Measurements from ENCODE around the gene LEFTY2. TPM values are rescaled to one million over a fixed set of nuclear protein-coding genes. Genes with fewer than 3 reads are reported as not detected.

LEFTY2 gene
- polyA plus RNA-seq, 1 donor from 2014 or later, result not detected

GRCh38 chr1:225896937-225897549 lies 44.0 kb downstream of the LEFTY2 start:
- Histone ChIP-seq H3K79me2 (replicated peaks; ENCODE audit: insufficient read depth, low read length) (no peaks in the 10 kb centered on the region), H3F3A (ENCODE audit: insufficient read depth, low read length, poor library complexity, severe bottlenecking) (no peaks in the 10 kb centered on the region), H3K27me3 (ENCODE audit: insufficient read depth, low read depth, low read length) (no peaks in the 10 kb centered on the region), H3K9me3 (ENCODE audit: low read length) (no peaks in the 10 kb centered on the region), H3K36me3 (ENCODE audit: insufficient read depth, low read length) (no peaks in the 10 kb centered on the region), H4K20me1 (ENCODE audit: insufficient read depth) (no peaks in the 10 kb centered on the region), H3K4me3 (ENCODE audit: low read length) (no peak overlapping the region), H3K4me2 (ENCODE audit: low read length) (no peak overlapping the region), H3K27ac (ENCODE audit: low read length) (no peak overlapping the region), H3K9me2 (ENCODE audit: insufficient read depth, low read length) (no peaks in the 10 kb centered on the region), H3K9ac (ENCODE audit: low read length) (no peak overlapping the region), H2AFZ (ENCODE audit: low read depth, low read length) (no peak overlapping the region)
- TF ChIP-seq EZH2 (IDR thresholded peaks at IDR 0.05; ENCODE audit: borderline replicate concordance, insufficient read depth, low read length, poor library complexity, severe bottlenecking) (no peak), RAD21 (conservative IDR thresholded peaks at IDR 0.05) (no peak), MXI1 (conservative IDR thresholded peaks at IDR 0.05; ENCODE audit: poor library complexity, severe bottlenecking) (no peak), REST (IDR thresholded peaks at IDR 0.05; ENCODE audit: borderline replicate concordance) (no peak), CTCF (IDR thresholded peaks at IDR 0.05; ENCODE audit: poor library complexity, severe bottlenecking) (no peak), EP300 (conservative IDR thresholded peaks at IDR 0.05; ENCODE audit: poor library complexity, severe bottlenecking) (no peak), TAF1 (IDR thresholded peaks at IDR 0.05; ENCODE audit: low read depth) (no peak), SMC3 (conservative IDR thresholded peaks at IDR 0.05; ENCODE audit: poor library complexity) (no peak), POLR2AphosphoS5 (IDR thresholded peaks at IDR 0.05) (no peak)

GRCh38 chr1:225896494-225896893 lies 44.5 kb downstream of the LEFTY2 start:
- Histone ChIP-seq H3K36me3 (ENCODE audit: insufficient read depth, low read length) (no peaks in the 10 kb centered on the region), H3K4me2 (ENCODE audit: low read length) (no peak overlapping the region), H3K27me3 (ENCODE audit: insufficient read depth, low read depth, low read length) (no peaks in the 10 kb centered on the region), H2AFZ (ENCODE audit: low read depth, low read length) (no peak overlapping the region), H3K9me2 (ENCODE audit: insufficient read depth, low read length) (no peaks in the 10 kb centered on the region), H3K9me3 (ENCODE audit: low read length) (no peaks in the 10 kb centered on the region), H3F3A (ENCODE audit: insufficient read depth, low read length, poor library complexity, severe bottlenecking) (no peaks in the 10 kb centered on the region), H3K4me3 (ENCODE audit: low read length) (no peak overlapping the region), H3K79me2 (replicated peaks; ENCODE audit: insufficient read depth, low read length) (no peaks in the 10 kb centered on the region), H3K27ac (ENCODE audit: low read length) (no peak overlapping the region), H4K20me1 (ENCODE audit: insufficient read depth) (no peaks in the 10 kb centered on the region), H3K9ac (ENCODE audit: low read length) (no peak overlapping the region)
- TF ChIP-seq SMC3 (conservative IDR thresholded peaks at IDR 0.05; ENCODE audit: poor library complexity), result no peak
- no peak for TF ChIP-seq REST (IDR thresholded peaks at IDR 0.05; ENCODE audit: borderline replicate concordance)
- TF ChIP-seq RAD21 (conservative IDR thresholded peaks at IDR 0.05), result no peak
- no peak for TF ChIP-seq TAF1 (IDR thresholded peaks at IDR 0.05; ENCODE audit: low read depth)
- TF ChIP-seq CTCF (IDR thresholded peaks at IDR 0.05; ENCODE audit: poor library complexity, severe bottlenecking), result no peak
- TF ChIP-seq POLR2AphosphoS5 (IDR thresholded peaks at IDR 0.05), result no peak
- no peak for TF ChIP-seq EP300 (conservative IDR thresholded peaks at IDR 0.05; ENCODE audit: poor library complexity, severe bottlenecking)
- no peak for TF ChIP-seq EZH2 (IDR thresholded peaks at IDR 0.05; ENCODE audit: borderline replicate concordance, insufficient read depth, low read length, poor library complexity, severe bottlenecking)
- no peak for TF ChIP-seq MXI1 (conservative IDR thresholded peaks at IDR 0.05; ENCODE audit: poor library complexity, severe bottlenecking)

All from neural cell (in vitro differentiated cells).